Measurements from ENCODE around the gene PDE8A. TPM values are rescaled to one million over a fixed set of nuclear protein-coding genes. Genes with fewer than 3 reads are reported as not detected.

PDE8A gene
- total and polyA plus RNA-seq, 2 of the 4 experiments (the other 2 are of a cell fraction) = 32.4 to 35.9 TPM

- WGBS, 2 experiments (ENCODE audit: extremely low coverage in 2 of 2, insufficient read length in 1 of 2) = no CpG with 5 or more reads among the region's 2 CpGs
- DNase-seq (peak; percentile 20), ATAC-seq (ENCODE audit: low read depth) (no peak; the same call in 1 of the 2 replicates)
- in situ Hi-C loops (cut with MboI; ENCODE audit: low sequenced_read_pairs) = no loop called here
- H3K27ac ChIP-seq (ENCODE audit: insufficient read depth, low read length) = no peak overlapping the region
- H3K56ac ChIP-seq (ENCODE audit: extremely low read depth, insufficient read depth, low read length) = no peak overlapping the region
- H3K27me3 ChIP-seq (ENCODE audit: control insufficient read depth, insufficient read depth, low read length) = no peaks in the 10 kb centered on the region
- peaks cover 2% of the 10 kb centered on the region for H3K9me1 ChIP-seq (ENCODE audit: insufficient read depth, low read length)
- no peaks in the 10 kb centered on the region for H3K9me3 ChIP-seq (ENCODE audit: control insufficient read depth, insufficient read depth, low read length)
- no peak overlapping the region for H4K91ac ChIP-seq (ENCODE audit: insufficient read depth, low read depth, low read length)
- no peak overlapping the region for H2BK5ac ChIP-seq (ENCODE audit: low read depth, low read length, poor library complexity, severe bottlenecking)
- H3K9ac ChIP-seq (ENCODE audit: low read depth, low read length) = no peak overlapping the region
- no peak overlapping the region for H3K4me2 ChIP-seq (ENCODE audit: low read depth, low read length)
- no peak overlapping the region for H3K4me3 ChIP-seq (ENCODE audit: insufficient read depth, low read depth, low read length)
- peak overlapping the region; percentile 11; the same call in 1 of the 2 replicates for H3K4ac ChIP-seq (ENCODE audit: low read depth, low read length)
- H2AFZ ChIP-seq (replicated peaks; ENCODE audit: low read length, poor library complexity) = peak overlapping the region; percentile 53
- intact Hi-C loops (cut with micrococcal nuclease) = no loop called here
- TF ChIP-seq RAD21 (IDR thresholded peaks at IDR 0.05; ENCODE audit: low read length) (no peak), CTCF (conservative IDR thresholded peaks at IDR 0.05; ENCODE audit: low read depth, low read length) (no peak), SMC3 (IDR thresholded peaks at IDR 0.05; ENCODE audit: low read depth, low read length) (no peak), MAZ (IDR thresholded peaks at IDR 0.05; ENCODE audit: borderline replicate concordance, low read depth, low read length) (no peak), CEBPB (IDR thresholded peaks at IDR 0.05; ENCODE audit: low read depth, low read length) (no peak), ELK1 (IDR thresholded peaks at IDR 0.05; ENCODE audit: borderline replicate concordance, low read depth, low read length) (no peak), MAFK (IDR thresholded peaks at IDR 0.05; ENCODE audit: low read depth, low read length) (no peak), POLR2A (IDR thresholded peaks at IDR 0.05; ENCODE audit: low read depth, low read length) (no peak), BHLHE40 (IDR thresholded peaks at IDR 0.05; ENCODE audit: low read depth, low read length) (no peak), MXI1 (IDR thresholded peaks at IDR 0.05; ENCODE audit: borderline replicate concordance, low read depth, low read length) (no peak), CHD1 (IDR thresholded peaks at IDR 0.05; ENCODE audit: low read depth, low read length) (no peak)
- no peaks in the 10 kb centered on the region for H4K20me1 ChIP-seq (ENCODE audit: insufficient read depth, low read length)
- H4K8ac ChIP-seq (ENCODE audit: low read depth in 2 of 2, low read length in 2 of 2) = peak overlapping the region in 1 of 2 experiments; percentile 39; a peak in 2 of 4 replicates
- no peak overlapping the region for H2BK15ac ChIP-seq (ENCODE audit: low read depth, low read length)
- no peak overlapping the region for H2BK20ac ChIP-seq (ENCODE audit: low read depth, low read length)
- H2AK5ac ChIP-seq (ENCODE audit: low read depth, low read length) = peak overlapping the region; percentile 36; the same call in 1 of the 2 replicates
- no peaks in the 10 kb centered on the region for H3K79me1 ChIP-seq (ENCODE audit: low read depth in 1 of 2, low read length in 2 of 2)
- no peak overlapping the region for H2BK120ac ChIP-seq (ENCODE audit: low read depth, low read length)
- dilution Hi-C loops (cut with HindIII; ENCODE audit: low sequenced_read_pairs, unreplicated experiment) = no loop called here
- H4K5ac ChIP-seq (ENCODE audit: low read depth, low read length) = no peak overlapping the region
- H3K36me3 ChIP-seq (ENCODE audit: control insufficient read depth, insufficient read depth, low read length) = peaks cover 18% of the 10 kb centered on the region
- H3K23ac ChIP-seq (ENCODE audit: low read depth, low read length) = peak overlapping the region; percentile 7; the same call in 1 of the 2 replicates
- peaks cover 15% of the 10 kb centered on the region for H3K4me1 ChIP-seq (ENCODE audit: control insufficient read depth, insufficient read depth, low read length)
- peak overlapping the region; percentile 49 for H3K14ac ChIP-seq (replicated peaks; ENCODE audit: low read depth, low read length)
- H2AK9ac ChIP-seq (replicated peaks; ENCODE audit: low read depth, low read length, poor library complexity) = no peak overlapping the region
- H3K18ac ChIP-seq (ENCODE audit: low read depth, low read length) = no peak overlapping the region
- no TSS peak for BruUV-seq (replicated peaks)
- ChIA-PET CTCF (interaction anchor here (0.8 kb wide), 1 partner anchor 148 kb away, joined by 4 read pairs; no protein-coding TSS in a partner anchor), POLR2A (ENCODE audit: unreplicated experiment) (no interaction called here)
Observed at GRCh38 chr15:85141726-85142125, 160.1 kb downstream of the PDE8A start.
